Measurements from ENCODE around the gene GABPB1. TPM values are rescaled to one million over a fixed set of nuclear protein-coding genes. Genes with fewer than 3 reads are reported as not detected.

The GABPB1 gene
- total RNA-seq, 1 experiment from 2014 or later: 45.0 TPM

GRCh38 chr15:50267577-50267976 is 87.4 kb downstream of the GABPB1 start:
- Histone ChIP-seq H3T11ph (ENCODE audit: low read length) (no peak overlapping the region), H3K27ac (ENCODE audit: insufficient read length, low read depth, low read length) (no peak overlapping the region), H3K14ac (ENCODE audit: insufficient read depth, low read length) (no peak overlapping the region), H2BK5ac (ENCODE audit: insufficient read length, low read length) (no peak overlapping the region), H3K79me1 (ENCODE audit: insufficient read depth, low read depth, low read length, poor library complexity, severe bottlenecking) (no peaks in the 10 kb centered on the region), H4K20me1 (ENCODE audit: control insufficient read depth, insufficient read depth, insufficient read length) (no peaks in the 10 kb centered on the region), H3K4ac (ENCODE audit: low read depth, low read length) (no peak overlapping the region), H3K4me2 (ENCODE audit: insufficient read depth, insufficient read length, low read length) (no peak overlapping the region), H3K79me2 (ENCODE audit: insufficient read depth, low read length) (no peaks in the 10 kb centered on the region; the same call in 1 of the 2 replicates), H3K18ac (ENCODE audit: insufficient read length, low read depth, low read length) (no peak overlapping the region), H3K4me1 (ENCODE audit: insufficient read depth, low read length) (no peaks in the 10 kb centered on the region), H3K9me3 (ENCODE audit: control insufficient read depth, low read depth, low read length) (no peaks in the 10 kb centered on the region), H4K5ac (ENCODE audit: insufficient read length, low read depth, low read length) (no peak overlapping the region), H3K56ac (ENCODE audit: insufficient read length, low read depth, low read length) (no peak overlapping the region), H2BK12ac (ENCODE audit: insufficient read length, low read depth, low read length) (no peak overlapping the region), H2AK5ac (ENCODE audit: insufficient read length, low read length) (no peak overlapping the region), H2BK20ac (ENCODE audit: low read depth, low read length, poor library complexity, severe bottlenecking) (no peak overlapping the region), H4K8ac (replicated peaks; ENCODE audit: insufficient read length, low read depth, low read length) (no peak overlapping the region), H3K27me3 (ENCODE audit: insufficient read depth, low read length) (no peaks in the 10 kb centered on the region), H4K91ac (ENCODE audit: insufficient read length, low read depth, low read length) (no peak overlapping the region), H2BK120ac (ENCODE audit: low read depth, low read length, poor library complexity, severe bottlenecking) (no peak overlapping the region), H3K23ac (ENCODE audit: insufficient read length, low read depth, low read length) (no peak overlapping the region), H3K9ac (ENCODE audit: extremely low read depth, insufficient read length, low read length) (no peak overlapping the region), H3K23me2 (ENCODE audit: insufficient read length, low read depth, low read length, poor library complexity, severe bottlenecking) (no peaks in the 10 kb centered on the region), H2AFZ (ENCODE audit: low read length) (no peak overlapping the region), H2BK15ac (ENCODE audit: low read depth, low read length) (no peak overlapping the region)
- Mint-ChIP-seq H3K4me1 (peaks cover 7 to 9% of the 10 kb centered on the region in 2 experiments), H3K27ac (no peak overlapping the region), H3K36me3 (ENCODE audit: insufficient read depth in 1 of 3, low read depth in 3 of 3) (no peaks in the 10 kb centered on the region), H3K9me3 (no peaks in the 10 kb centered on the region), H3K27me3 (ENCODE audit: low read depth) (peaks cover 3% of the 10 kb centered on the region; the same call in 1 of the 2 replicates), H3K4me3 (no peak overlapping the region)
- DNase-seq: no peak
- no CpG with 5 or more reads among the region's 2 CpGs for WGBS (ENCODE audit: extremely low coverage, insufficient read length, low lambda C conversion rate)
- TF ChIP-seq CTCF (conservative IDR thresholded peaks at IDR 0.05): no peak
